Lung (tissue), 12 donors: Measurements from ENCODE around the gene DCXR. TPM values are rescaled to one million over a fixed set of nuclear protein-coding genes. Genes with fewer than 3 reads are reported as not detected.

ENCODE experiments used
- ATAC-seq: fragments of 200-7000 bp; cut with Tn5 transposase; one replicate; pipeline ENCODE4 v1.9.1; 2020; ENCODE audit warnings: moderate number of reproducible peaks; ENCODE audit not compliant: insufficient read depth, low FRiP score
- DNase-seq, 3 donors: peaks; one replicate each; pipeline ENCODE4 v3.0.0-alpha.2; 2013 to 2017
- H3K27ac ChIP-seq, 2 donors: one replicate each; pipeline ENCODE4 v1.5.1; 2013; ENCODE audit warnings: mild to moderate bottlenecking in 2 of 2, moderate library complexity in 2 of 2, control low read depth in 1 of 2, inconsistent platforms in 1 of 2, low read depth in 1 of 2, low read length in 1 of 2
- H3K27me3 ChIP-seq, 3 donors: one replicate each; pipeline ENCODE4 v1.5.1; 2013; ENCODE audit warnings: low read length in 2 of 3; ENCODE audit not compliant: control insufficient read depth in 3 of 3, insufficient read depth in 3 of 3
- H3K36me3 ChIP-seq, 4 donors: one replicate each; pipeline ENCODE4 v1.5.1; 2013; ENCODE audit warnings: low read length in 4 of 4, mild to moderate bottlenecking in 1 of 4, moderate library complexity in 1 of 4; ENCODE audit not compliant: control insufficient read depth in 4 of 4, insufficient read depth in 4 of 4
- H3K4me1 ChIP-seq, 5 donors: one replicate each; pipeline ENCODE4 v1.5.1; 2013; ENCODE audit warnings: low read length in 5 of 5, mild to moderate bottlenecking in 2 of 5, moderate library complexity in 1 of 5; ENCODE audit not compliant: control insufficient read depth in 5 of 5, insufficient read depth in 5 of 5
- H3K4me3 ChIP-seq: one replicate; pipeline ENCODE4 v1.5.1; 2013; ENCODE audit warnings: mild to moderate bottlenecking, control low read depth, moderate library complexity
- H3K9ac ChIP-seq, 2 donors: one replicate each; pipeline ENCODE4 v1.5.1; 2013; ENCODE audit warnings: low read length in 2 of 2, control low read depth in 1 of 2; ENCODE audit not compliant: insufficient read depth in 1 of 2
- H3K9me3 ChIP-seq, 4 donors: one replicate each; pipeline ENCODE4 v1.5.1; 2013; ENCODE audit warnings: low read length in 3 of 4, mild to moderate bottlenecking in 1 of 4, moderate library complexity in 1 of 4; ENCODE audit not compliant: control insufficient read depth in 4 of 4, insufficient read depth in 3 of 4
- CTCF ChIP-seq: IDR thresholded peaks from 2 replicates; pipeline ENCODE4 v1.5.1; 2012; ENCODE audit warnings: mild to moderate bottlenecking; ENCODE audit errors: control extremely low read depth, extremely low read depth
- WGBS, 2 donors: extraction: QIAGEN DNeasy Blood & Tissue Kit; methylation state at CpG; one replicate each; pipeline ENCODE4 v1.1.7; 2013; 5-methylcytosine and 5-hydroxymethylcytosine counted together
- polyA plus RNA-seq, 2 donors: library from polyadenylated mRNA; stranded (reverse); fragments of 200-250 nt; gene quantifications; one replicate each; pipeline ENCODE4 v1.2.1, GENCODE V29; 2013
- total RNA-seq, 2 donors: library from RNA; depleted of rRNA in 1 of 2; stranded (reverse); fragments of >200 nt in 1 of 2; gene quantifications; one replicate each; pipeline ENCODE4 v1.2.1, GENCODE V29; 2014 to 2021
- donor health status: control.
- donor health status: control.
- donor health status: Bipolar disorder and iron deficiency.
- donor health status: healthy.
- donor health status: DM: yes; HTN: yes; CAD: no.

DCXR gene
- total and polyA plus RNA-seq, 4 donors = 41.6 to 246 (median 206) TPM

- no peak overlapping the region for H3K9ac ChIP-seq
- 80 to 93% methylated on average over 19 to 24 of the region's 24 CpGs for WGBS, 2 donors
Observed at GRCh38 chr17:82006468-82007227, 30.8 kb downstream of the DCXR start.

GRCh38 chr17:82005701-82006348 lies 31.7 kb downstream of the DCXR start:
- 86 to 88% methylated on average over 30 of the region's 30 CpGs for WGBS, 2 donors
- ATAC-seq = no peak
- DNase-seq = no peak
- H3K27me3 ChIP-seq = no peaks in the 10 kb centered on the region
- no peak overlapping the region for H3K9ac ChIP-seq
- H3K4me1 ChIP-seq = peaks cover 3 to 26% (median 8%) of the 10 kb centered on the region in 5 donors
- H3K9me3 ChIP-seq = no peaks in the 10 kb centered on the region
- no peak overlapping the region for H3K27ac ChIP-seq
- no peak for TF ChIP-seq CTCF
- peaks cover 0 to 11% (median 0%) of the 10 kb centered on the region in 4 donors for H3K36me3 ChIP-seq
- H3K4me3 ChIP-seq = no peak overlapping the region

More at GRCh38 chr17:82006468-82007227, 30.8 kb downstream of the DCXR start:
- no peak for TF ChIP-seq CTCF
- DNase-seq (peak; percentile 64 to 72 (median 66)), ATAC-seq (no peak)
- peaks cover 0 to 17% (median 0%) of the 10 kb centered on the region in 4 donors for H3K36me3 ChIP-seq
- no peak overlapping the region for H3K4me3 ChIP-seq
- H3K27ac ChIP-seq = no peak overlapping the region
- no peaks in the 10 kb centered on the region for H3K9me3 ChIP-seq
- peaks cover 3 to 20% (median 8%) of the 10 kb centered on the region in 5 donors for H3K4me1 ChIP-seq
- H3K27me3 ChIP-seq = no peaks in the 10 kb centered on the region

GRCh38 chr17:82004517-82005455 lies 32.7 kb downstream of the DCXR start:
- H3K4me3 ChIP-seq = no peak overlapping the region
- no peak overlapping the region for H3K27ac ChIP-seq
- H3K9ac ChIP-seq = no peak overlapping the region
- H3K36me3 ChIP-seq = peaks cover 0 to 8% (median 0%) of the 10 kb centered on the region in 4 donors
- peaks cover 3 to 36% (median 8%) of the 10 kb centered on the region in 5 donors for H3K4me1 ChIP-seq
- no peak for TF ChIP-seq CTCF
- WGBS, 2 donors = 85 to 89% methylated on average over 40 to 41 of the region's 41 CpGs
- H3K27me3 ChIP-seq = no peaks in the 10 kb centered on the region
- DNase-seq (no peak), ATAC-seq (no peak)
- H3K9me3 ChIP-seq = no peaks in the 10 kb centered on the region
